GM12891 (cell line): Measurements from ENCODE around the gene NPHP4.

Experiments used
- DNase-seq: peaks from one replicate; pipeline ENCODE4 v3.0.0; 2011; ENCODE audit warnings: low spot score; ENCODE audit not compliant: insufficient read length
- FAIRE-seq: peaks from 2 replicates; lab custom pipeline; 2011; peaks lifted over from hg19 to GRCh38; lab: Jason Lieb, UNC
- PAX5 ChIP-seq: IDR thresholded peaks from 2 replicates; pipeline ENCODE4 v1.6.1; 2011; ENCODE audit warnings: low read length, moderate library complexity, mild to moderate bottlenecking; ENCODE audit not compliant: insufficient read depth, severe bottlenecking
- POLR2A ChIP-seq: IDR thresholded peaks from 2 replicates; pipeline ENCODE4 v1.6.1; 2011; ENCODE audit warnings: low read depth, low read length, control low read depth
- POLR2AphosphoS5 ChIP-seq: IDR thresholded peaks from 2 replicates; pipeline ENCODE4 v1.6.1; 2011; ENCODE audit warnings: low read depth, low read length, control low read depth
- POU2F2 ChIP-seq: IDR thresholded peaks from 2 replicates; pipeline ENCODE4 v1.6.1; 2011; ENCODE audit warnings: low read depth, mild to moderate bottlenecking, control low read depth, low read length, moderate library complexity
- SPI1 ChIP-seq: IDR thresholded peaks from 2 replicates; pipeline ENCODE4 v1.6.1; 2011; ENCODE audit warnings: low read depth, low read length, control low read depth
- TAF1 ChIP-seq: IDR thresholded peaks from 2 replicates; pipeline ENCODE4 v1.6.1; 2011; ENCODE audit warnings: low read depth, low read length, control low read depth

Gene NPHP4

GRCh38 chr1:5989286-5989605, 3.0 kb downstream of the NPHP4 start:
- FAIRE-seq = no peak
- TF ChIP-seq POU2F2 = no peak
- TF ChIP-seq TAF1 = no peak
- TF ChIP-seq PAX5 = no peak
- TF ChIP-seq POLR2A = no peak
- no peak for TF ChIP-seq SPI1
- no peak for TF ChIP-seq POLR2AphosphoS5
- no peak for DNase-seq

GRCh38 chr1:5988596-5989285, 3.5 kb downstream of the NPHP4 start:
- DNase-seq (no peak), FAIRE-seq (no peak)
- TF ChIP-seq POU2F2 (no peak), POLR2AphosphoS5 (no peak)

DNA sequence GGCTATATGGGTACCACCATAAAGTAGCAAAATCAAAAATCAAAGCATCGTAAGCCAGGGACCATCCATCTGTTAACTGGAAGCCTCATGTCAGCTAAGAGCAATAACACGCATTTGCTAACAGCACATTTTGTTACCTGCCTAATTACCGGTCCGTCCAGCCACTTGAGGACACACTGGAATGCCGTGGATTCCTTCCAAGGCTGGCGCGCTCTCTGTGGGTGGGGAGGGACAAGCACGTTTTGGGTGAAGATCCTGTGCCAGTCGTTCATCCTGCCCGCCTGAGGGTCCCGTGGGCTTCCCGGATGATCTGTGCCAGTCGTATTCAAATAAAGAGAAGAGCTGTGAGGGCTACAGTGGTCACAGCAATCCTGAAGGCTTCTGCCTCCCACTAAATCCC, 6.2 kb downstream of the NPHP4 start:
- DNase-seq = no peak
- no peak for TF ChIP-seq POU2F2
- TF ChIP-seq PAX5 = no peak
- no peak for TF ChIP-seq POLR2AphosphoS5
- no peak for TF ChIP-seq SPI1
- no peak for TF ChIP-seq TAF1
- no peak for TF ChIP-seq POLR2A
- FAIRE-seq = no peak

DNA sequence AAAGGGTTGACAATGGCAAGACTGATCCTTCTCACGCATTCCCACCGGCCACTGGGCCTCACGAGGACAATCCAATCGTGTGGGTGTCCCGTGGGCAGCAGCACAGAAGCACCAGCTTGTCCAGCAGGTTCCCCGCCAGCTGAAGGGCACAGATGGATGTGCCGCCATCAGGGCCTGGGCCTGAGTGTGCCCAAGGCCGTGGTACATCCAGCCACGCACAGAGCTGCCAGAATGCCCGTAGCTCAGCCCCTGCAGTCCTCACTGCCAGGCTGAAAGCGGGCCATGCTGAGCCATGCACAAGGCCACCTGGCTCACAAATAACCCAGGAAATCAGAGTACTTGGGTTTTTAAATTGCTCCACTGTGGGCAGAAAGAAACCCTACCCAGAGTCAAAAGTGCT, 7.0 kb downstream of the NPHP4 start:
- FAIRE-seq = no peak
- no peak for TF ChIP-seq POU2F2
- no peak for TF ChIP-seq POLR2A
- no peak for DNase-seq

- TF ChIP-seq TAF1 (no peak), POLR2AphosphoS5 (no peak), PAX5 (no peak), SPI1 (no peak), POU2F2 (no peak), POLR2A (no peak)
- DNase-seq (no peak), FAIRE-seq (no peak)
Observed at GRCh38 chr1:5983361-5984103, 8.7 kb downstream of the NPHP4 start.

- FAIRE-seq = no peak
- TF ChIP-seq TAF1 = no peak
- no peak for TF ChIP-seq POU2F2
- no peak for TF ChIP-seq POLR2AphosphoS5
- TF ChIP-seq SPI1 = no peak
- TF ChIP-seq POLR2A = no peak
- no peak for TF ChIP-seq PAX5
- no peak for DNase-seq
Observed at GRCh38 chr1:5982868-5983267, 9.4 kb downstream of the NPHP4 start.

DNA sequence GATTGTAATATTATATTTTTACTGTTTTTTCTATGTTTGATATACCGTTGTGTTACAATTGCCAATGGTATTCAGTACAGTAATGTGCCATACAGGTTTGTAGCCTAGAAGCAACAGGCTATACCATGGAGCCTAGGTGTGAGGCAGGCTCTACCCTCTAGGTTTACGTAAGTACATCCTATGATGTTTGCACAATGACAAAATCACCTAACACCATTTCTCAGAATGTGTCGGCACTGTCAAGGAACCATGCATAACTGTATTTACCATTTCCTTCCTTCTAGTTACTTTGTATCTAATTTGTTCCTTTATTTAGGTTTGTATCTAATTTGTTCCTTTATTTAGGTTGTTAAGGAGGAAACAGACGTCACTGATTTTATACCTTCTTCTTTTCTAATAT, 9.9 kb downstream of the NPHP4 start:
- TF ChIP-seq POLR2A (no peak), PAX5 (no peak), POU2F2 (no peak), TAF1 (no peak), SPI1 (no peak), POLR2AphosphoS5 (no peak)
- DNase-seq (no peak), FAIRE-seq (no peak)

GRCh38 chr1:5981009-5981380, 11.2 kb downstream of the NPHP4 start:
- FAIRE-seq = no peak
- TF ChIP-seq TAF1 = no peak
- no peak for TF ChIP-seq SPI1
- TF ChIP-seq POLR2AphosphoS5 = no peak
- TF ChIP-seq POU2F2 = no peak
- TF ChIP-seq POLR2A = no peak
- DNase-seq = no peak

GRCh38 chr1:5980314-5981008, 11.8 kb downstream of the NPHP4 start:
- DNase-seq = no peak
- FAIRE-seq = no peak
- TF ChIP-seq PAX5 (no peak), POU2F2 (no peak), POLR2AphosphoS5 (no peak), TAF1 (no peak), SPI1 (no peak), POLR2A (no peak)

- FAIRE-seq = no peak
- TF ChIP-seq PAX5 (no peak), TAF1 (no peak)
- DNase-seq = no peak
Observed at GRCh38 chr1:5979536-5980313, 12.5 kb downstream of the NPHP4 start.
